Measurements from ENCODE around the gene FAM47E. TPM values are rescaled to one million over a fixed set of nuclear protein-coding genes. Genes with fewer than 3 reads are reported as not detected.

FAM47E gene
- total RNA-seq, 2 experiments from 2014 or later, result 0.34 to 0.74 TPM

DNA sequence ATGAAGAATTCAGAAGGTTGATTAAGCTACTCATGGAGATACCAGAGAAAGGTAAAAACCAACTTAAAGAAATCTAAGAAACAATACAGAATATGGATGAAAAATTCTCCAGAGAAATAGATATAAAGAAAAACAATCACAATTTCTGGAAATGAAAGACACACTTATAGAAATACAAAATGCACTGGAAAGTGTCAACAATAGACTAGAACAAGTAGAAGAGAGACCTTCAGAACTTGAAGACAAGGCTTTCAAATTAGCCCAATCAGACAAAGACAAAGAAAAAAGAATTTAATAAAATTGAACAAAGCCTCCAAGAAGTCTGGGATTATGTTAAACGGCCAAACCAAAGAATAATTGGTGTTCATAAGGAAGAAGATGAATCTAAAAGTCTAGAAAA lies 64.6 kb downstream of the FAM47E start:
- ATAC-seq (ENCODE audit: poor library complexity) (no peak), DNase-seq (no peak)
- Mint-ChIP-seq H3K36me3 (ENCODE audit: low read depth) (no peaks in the 10 kb centered on the region), H3K9me3 (peaks cover 25% of the 10 kb centered on the region), H3K4me1 (ENCODE audit: low read depth) (no peaks in the 10 kb centered on the region), H3K4me3 (no peak overlapping the region), H3K27me3 (peaks cover 24% of the 10 kb centered on the region), H3K27ac (no peak overlapping the region)
- Histone ChIP-seq H3K27ac (ENCODE audit: low read depth in 1 of 2, low read length in 2 of 2) (no peak overlapping the region), H3K4me1 (ENCODE audit: insufficient read depth, low read length) (no peaks in the 10 kb centered on the region), H3K36me3 (ENCODE audit: insufficient read depth, low read length) (no peaks in the 10 kb centered on the region), H3K9me3 (ENCODE audit: control insufficient read depth in 1 of 2, insufficient read depth in 1 of 2, low read length in 2 of 2) (peaks cover 5 to 10% of the 10 kb centered on the region in 2 experiments), H3K27me3 (ENCODE audit: control insufficient read depth in 1 of 2, insufficient read depth in 2 of 2, low read length in 2 of 2) (no peaks in the 10 kb centered on the region), H3K4me3 (ENCODE audit: low read length) (no peak overlapping the region)
- ChIA-PET CTCF (no interaction called here), POLR2A (no interaction called here)
- TF ChIP-seq, protein P1, sequence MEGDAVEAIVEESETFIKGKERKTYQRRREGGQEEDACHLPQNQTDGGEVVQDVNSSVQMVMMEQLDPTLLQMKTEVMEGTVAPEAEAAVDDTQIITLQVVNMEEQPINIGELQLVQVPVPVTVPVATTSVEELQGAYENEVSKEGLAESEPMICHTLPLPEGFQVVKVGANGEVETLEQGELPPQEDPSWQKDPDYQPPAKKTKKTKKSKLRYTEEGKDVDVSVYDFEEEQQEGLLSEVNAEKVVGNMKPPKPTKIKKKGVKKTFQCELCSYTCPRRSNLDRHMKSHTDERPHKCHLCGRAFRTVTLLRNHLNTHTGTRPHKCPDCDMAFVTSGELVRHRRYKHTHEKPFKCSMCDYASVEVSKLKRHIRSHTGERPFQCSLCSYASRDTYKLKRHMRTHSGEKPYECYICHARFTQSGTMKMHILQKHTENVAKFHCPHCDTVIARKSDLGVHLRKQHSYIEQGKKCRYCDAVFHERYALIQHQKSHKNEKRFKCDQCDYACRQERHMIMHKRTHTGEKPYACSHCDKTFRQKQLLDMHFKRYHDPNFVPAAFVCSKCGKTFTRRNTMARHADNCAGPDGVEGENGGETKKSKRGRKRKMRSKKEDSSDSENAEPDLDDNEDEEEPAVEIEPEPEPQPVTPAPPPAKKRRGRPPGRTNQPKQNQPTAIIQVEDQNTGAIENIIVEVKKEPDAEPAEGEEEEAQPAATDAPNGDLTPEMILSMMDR (IDR thresholded peaks at IDR 0.05), result no peak
- intact Hi-C loops (cut with DNase I, micrococcal nuclease), result no loop called here

- no peak overlapping the region for H3K27ac Mint-ChIP-seq
- intact Hi-C loops (cut with DNase I, micrococcal nuclease), result no loop called here
Measured at GRCh38 chr4:76322236-76322635, 70.7 kb downstream of the FAM47E start.

GRCh38 chr4:76325072-76325471 lies 73.6 kb downstream of the FAM47E start:
- Histone ChIP-seq H3K27ac (ENCODE audit: low read depth in 1 of 2, low read length in 2 of 2) (no peak overlapping the region), H3K36me3 (ENCODE audit: insufficient read depth, low read length) (no peaks in the 10 kb centered on the region), H3K27me3 (ENCODE audit: control insufficient read depth in 1 of 2, insufficient read depth in 2 of 2, low read length in 2 of 2) (no peaks in the 10 kb centered on the region), H3K9me3 (ENCODE audit: control insufficient read depth in 1 of 2, insufficient read depth in 1 of 2, low read length in 2 of 2) (peaks cover 0 to 23% of the 10 kb centered on the region in 2 experiments), H3K4me3 (ENCODE audit: low read length) (no peak overlapping the region), H3K4me1 (ENCODE audit: insufficient read depth, low read length) (no peaks in the 10 kb centered on the region)
- intact Hi-C loops (cut with DNase I, micrococcal nuclease), result no loop called here
- H3K4me3 Mint-ChIP-seq, result no peak overlapping the region
- ATAC-seq (ENCODE audit: poor library complexity) (no peak), DNase-seq (no peak)
- H3K27me3 Mint-ChIP-seq, result peaks cover 5% of the 10 kb centered on the region
- H3K36me3 Mint-ChIP-seq (ENCODE audit: low read depth), result no peaks in the 10 kb centered on the region
- H3K4me1 Mint-ChIP-seq (ENCODE audit: low read depth), result no peaks in the 10 kb centered on the region
- H3K9me3 Mint-ChIP-seq, result peaks cover 18% of the 10 kb centered on the region
- TF ChIP-seq, protein P1 (IDR thresholded peaks at IDR 0.05), result no peak
- POLR2A ChIA-PET, result no interaction called here
- no peak overlapping the region for H3K27ac Mint-ChIP-seq
- CTCF ChIA-PET, result no interaction called here

More at GRCh38 chr4:76322236-76322635, 70.7 kb downstream of the FAM47E start:
- no peaks in the 10 kb centered on the region for H3K4me1 ChIP-seq (ENCODE audit: insufficient read depth, low read length)
- Mint-ChIP-seq H3K4me3 (no peak overlapping the region), H3K4me1 (ENCODE audit: low read depth) (no peaks in the 10 kb centered on the region), H3K27me3 (peaks cover 6% of the 10 kb centered on the region), H3K9me3 (peaks cover 28% of the 10 kb centered on the region), H3K36me3 (ENCODE audit: low read depth) (no peaks in the 10 kb centered on the region)
- ATAC-seq (ENCODE audit: poor library complexity) (no peak), DNase-seq (no peak)
- ChIA-PET CTCF (no interaction called here), POLR2A (no interaction called here)
- H3K27ac ChIP-seq (ENCODE audit: low read depth in 1 of 2, low read length in 2 of 2), result no peak overlapping the region
- H3K9me3 ChIP-seq (ENCODE audit: control insufficient read depth in 1 of 2, insufficient read depth in 1 of 2, low read length in 2 of 2), result peaks cover 0 to 28% of the 10 kb centered on the region in 2 experiments
- H3K4me3 ChIP-seq (ENCODE audit: low read length), result no peak overlapping the region
- H3K27me3 ChIP-seq (ENCODE audit: control insufficient read depth in 1 of 2, insufficient read depth in 2 of 2, low read length in 2 of 2), result no peaks in the 10 kb centered on the region
- no peaks in the 10 kb centered on the region for H3K36me3 ChIP-seq (ENCODE audit: insufficient read depth, low read length)
- TF ChIP-seq, protein P1 (IDR thresholded peaks at IDR 0.05), result no peak

Measured in CD4-positive, alpha-beta T cell (primary cell).